Lung (tissue), 12 donors: ENCODE data around the gene CDH13. TPM values are rescaled to one million over a fixed set of nuclear protein-coding genes. Genes with fewer than 3 reads are reported as not detected.

Experiments
- ATAC-seq: fragments of 200-7000 bp; cut with Tn5 transposase; one replicate; pipeline ENCODE4 v1.9.1; 2020; ENCODE audit warnings: moderate number of reproducible peaks; ENCODE audit not compliant: insufficient read depth, low FRiP score
- DNase-seq, 3 donors: peaks; one replicate each; pipeline ENCODE4 v3.0.0-alpha.2; 2013 to 2017
- H3K27ac ChIP-seq, 2 donors: one replicate each; pipeline ENCODE4 v1.5.1; 2013; ENCODE audit warnings: mild to moderate bottlenecking in 2 of 2, moderate library complexity in 2 of 2, control low read depth in 1 of 2, inconsistent platforms in 1 of 2, low read depth in 1 of 2, low read length in 1 of 2
- H3K27me3 ChIP-seq, 3 donors: one replicate each; pipeline ENCODE4 v1.5.1; 2013; ENCODE audit warnings: low read length in 2 of 3; ENCODE audit not compliant: control insufficient read depth in 3 of 3, insufficient read depth in 3 of 3
- H3K36me3 ChIP-seq, 4 donors: one replicate each; pipeline ENCODE4 v1.5.1; 2013; ENCODE audit warnings: low read length in 4 of 4, mild to moderate bottlenecking in 1 of 4, moderate library complexity in 1 of 4; ENCODE audit not compliant: control insufficient read depth in 4 of 4, insufficient read depth in 4 of 4
- H3K4me1 ChIP-seq, 5 donors: one replicate each; pipeline ENCODE4 v1.5.1; 2013; ENCODE audit warnings: low read length in 5 of 5, mild to moderate bottlenecking in 2 of 5, moderate library complexity in 1 of 5; ENCODE audit not compliant: control insufficient read depth in 5 of 5, insufficient read depth in 5 of 5
- H3K4me3 ChIP-seq: one replicate; pipeline ENCODE4 v1.5.1; 2013; ENCODE audit warnings: mild to moderate bottlenecking, control low read depth, moderate library complexity
- H3K9ac ChIP-seq, 2 donors: one replicate each; pipeline ENCODE4 v1.5.1; 2013; ENCODE audit warnings: low read length in 2 of 2, control low read depth in 1 of 2; ENCODE audit not compliant: insufficient read depth in 1 of 2
- H3K9me3 ChIP-seq, 4 donors: one replicate each; pipeline ENCODE4 v1.5.1; 2013; ENCODE audit warnings: low read length in 3 of 4, mild to moderate bottlenecking in 1 of 4, moderate library complexity in 1 of 4; ENCODE audit not compliant: control insufficient read depth in 4 of 4, insufficient read depth in 3 of 4
- WGBS, 2 donors: extraction: QIAGEN DNeasy Blood & Tissue Kit; methylation state at CpG; one replicate each; pipeline ENCODE4 v1.1.7; 2013; 5-methylcytosine and 5-hydroxymethylcytosine counted together
- polyA plus RNA-seq, 2 donors: library from polyadenylated mRNA; stranded (reverse); fragments of 200-250 nt; gene quantifications; one replicate each; pipeline ENCODE4 v1.2.1, GENCODE V29; 2013
- total RNA-seq, 2 donors: library from RNA; depleted of rRNA in 1 of 2; stranded (reverse); fragments of >200 nt in 1 of 2; gene quantifications; one replicate each; pipeline ENCODE4 v1.2.1, GENCODE V29; 2014 to 2021
- TF ChIP-seq, protein P1 (sequence below): IDR thresholded peaks from 2 replicates; pipeline ENCODE4 v1.5.1; 2012; ENCODE audit warnings: mild to moderate bottlenecking; ENCODE audit errors: control extremely low read depth, extremely low read depth
- donor health status: control.
- donor health status: control.
- donor health status: Bipolar disorder and iron deficiency.
- donor health status: healthy.
- donor health status: DM: yes; HTN: yes; CAD: no.

CDH13 gene
- total and polyA plus RNA-seq, 4 donors: 2.1 to 12.3 (median 7.3) TPM

DNA sequence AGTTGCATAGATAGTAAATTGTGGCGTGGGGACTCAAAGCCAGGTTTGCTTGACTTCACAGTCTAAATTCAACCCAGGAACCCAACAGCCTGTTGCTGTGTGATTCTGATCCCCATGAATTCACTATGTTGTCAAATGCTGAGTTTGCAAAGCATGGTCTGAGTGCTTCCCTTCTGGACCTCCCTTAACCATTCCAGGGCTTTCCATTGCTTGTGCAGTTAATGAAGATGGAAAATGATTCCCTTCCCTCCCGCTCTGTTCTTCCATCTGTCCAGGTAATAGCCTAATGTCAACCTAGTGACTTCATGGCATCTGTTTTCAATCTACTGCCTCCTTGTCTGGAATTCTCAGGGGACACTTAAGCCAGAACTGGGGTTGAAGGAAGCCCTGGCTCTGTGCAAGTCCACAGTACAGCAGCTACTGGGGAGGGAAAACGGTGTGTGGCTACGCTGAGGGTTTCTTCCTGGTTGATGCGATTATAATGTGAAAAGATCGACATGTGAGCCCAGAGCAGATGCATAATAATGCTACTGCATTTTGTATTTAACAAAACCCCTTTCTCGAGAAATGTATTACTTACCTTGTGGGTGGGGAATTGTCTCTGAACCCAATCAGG, 206.7 kb downstream of the CDH13 start:
- Histone ChIP-seq H3K4me3 (no peak overlapping the region), H3K4me1 (peaks cover 0 to 7% (median 0%) of the 10 kb centered on the region in 5 donors), H3K27me3 (peaks cover 0 to 9% (median 0%) of the 10 kb centered on the region in 3 donors), H3K27ac (no peak overlapping the region), H3K36me3 (peaks cover 0 to 3% (median 0%) of the 10 kb centered on the region in 4 donors), H3K9ac (no peak overlapping the region), H3K9me3 (no peaks in the 10 kb centered on the region)
- 87 to 88% methylated on average over 7 of the region's 7 CpGs for WGBS, 2 donors
- ATAC-seq (no peak), DNase-seq (no peak)
- TF ChIP-seq, protein P1, sequence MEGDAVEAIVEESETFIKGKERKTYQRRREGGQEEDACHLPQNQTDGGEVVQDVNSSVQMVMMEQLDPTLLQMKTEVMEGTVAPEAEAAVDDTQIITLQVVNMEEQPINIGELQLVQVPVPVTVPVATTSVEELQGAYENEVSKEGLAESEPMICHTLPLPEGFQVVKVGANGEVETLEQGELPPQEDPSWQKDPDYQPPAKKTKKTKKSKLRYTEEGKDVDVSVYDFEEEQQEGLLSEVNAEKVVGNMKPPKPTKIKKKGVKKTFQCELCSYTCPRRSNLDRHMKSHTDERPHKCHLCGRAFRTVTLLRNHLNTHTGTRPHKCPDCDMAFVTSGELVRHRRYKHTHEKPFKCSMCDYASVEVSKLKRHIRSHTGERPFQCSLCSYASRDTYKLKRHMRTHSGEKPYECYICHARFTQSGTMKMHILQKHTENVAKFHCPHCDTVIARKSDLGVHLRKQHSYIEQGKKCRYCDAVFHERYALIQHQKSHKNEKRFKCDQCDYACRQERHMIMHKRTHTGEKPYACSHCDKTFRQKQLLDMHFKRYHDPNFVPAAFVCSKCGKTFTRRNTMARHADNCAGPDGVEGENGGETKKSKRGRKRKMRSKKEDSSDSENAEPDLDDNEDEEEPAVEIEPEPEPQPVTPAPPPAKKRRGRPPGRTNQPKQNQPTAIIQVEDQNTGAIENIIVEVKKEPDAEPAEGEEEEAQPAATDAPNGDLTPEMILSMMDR: no peak

DNA sequence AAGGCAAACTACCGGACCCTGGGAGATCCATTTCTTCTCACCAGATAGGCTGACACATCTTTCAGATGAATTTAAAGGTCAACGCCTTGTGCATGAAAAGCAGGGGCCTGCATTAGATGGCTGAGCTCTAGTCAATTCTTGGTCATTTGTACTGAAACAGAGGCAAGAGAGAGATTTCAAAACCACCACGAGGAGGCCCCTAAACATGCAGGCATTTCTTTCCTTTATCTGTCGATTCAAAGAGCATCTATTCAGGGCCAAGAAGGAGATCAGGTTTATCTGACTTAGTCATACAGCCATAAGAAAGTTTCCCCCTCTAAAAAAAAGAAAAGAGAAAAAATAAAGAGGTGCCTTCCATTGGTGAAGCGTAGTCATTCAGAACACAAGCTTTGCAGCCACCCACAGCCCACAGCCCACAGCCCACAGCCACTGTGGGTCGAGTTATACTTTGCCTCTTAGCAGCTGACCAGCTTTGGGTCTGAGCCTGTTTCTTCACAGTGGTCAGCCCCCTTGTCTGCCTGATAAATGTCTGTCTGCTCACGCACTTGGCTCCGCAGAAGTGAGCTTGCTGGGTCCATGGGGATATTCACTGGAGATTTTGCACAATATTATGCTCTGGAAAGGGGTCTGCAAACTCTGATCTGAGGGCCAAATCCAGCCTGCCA, 207.5 kb downstream of the CDH13 start:
- TF ChIP-seq, protein P1: no peak
- 80 to 84% methylated on average over 8 of the region's 8 CpGs for WGBS, 2 donors
- H3K9me3 ChIP-seq: no peaks in the 10 kb centered on the region

DNA sequence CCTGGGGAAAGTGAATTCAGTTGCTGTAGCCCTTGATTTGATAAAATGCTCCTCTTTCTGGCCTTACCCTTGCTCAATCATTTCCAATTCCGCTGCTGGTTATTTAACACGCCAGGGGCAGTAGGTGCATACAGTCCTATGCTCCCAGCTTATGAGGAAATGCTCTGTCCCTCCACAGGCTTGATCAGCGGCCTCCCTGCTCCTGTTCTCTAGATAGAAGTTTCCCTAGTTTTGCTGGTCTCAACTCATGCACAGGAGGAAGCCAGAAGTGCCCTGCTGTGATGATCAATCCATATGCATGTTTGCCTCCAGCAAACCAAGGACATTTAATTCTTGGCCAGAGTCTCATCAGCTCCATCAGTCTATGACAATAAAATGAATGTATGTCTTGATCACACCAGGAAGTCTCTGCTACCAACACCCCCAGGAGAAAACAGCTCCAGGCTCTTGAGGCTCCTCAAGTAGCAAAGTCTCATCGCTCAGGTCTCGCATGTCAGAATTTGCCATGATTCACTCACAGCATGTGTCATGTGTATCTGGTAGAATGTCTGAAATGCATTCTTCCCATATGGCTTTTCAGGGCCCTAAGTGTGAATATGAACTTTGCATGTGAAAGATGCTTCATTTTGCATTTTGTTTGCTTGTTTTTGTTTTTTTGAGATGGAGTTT, 208.9 kb downstream of the CDH13 start:
- WGBS, 2 donors: 89 to 94% methylated on average over 5 of the region's 5 CpGs
- ATAC-seq (no peak), DNase-seq (no peak)
- Histone ChIP-seq H3K27ac (no peak overlapping the region), H3K4me3 (no peak overlapping the region), H3K27me3 (peaks cover 0 to 9% (median 0%) of the 10 kb centered on the region in 3 donors), H3K36me3 (no peaks in the 10 kb centered on the region), H3K9me3 (no peaks in the 10 kb centered on the region), H3K4me1 (peaks cover 0 to 7% (median 0%) of the 10 kb centered on the region in 5 donors), H3K9ac (no peak overlapping the region)
- TF ChIP-seq, protein P1: no peak

More for the DNA sequence above, 207.5 kb downstream of the CDH13 start:
- ATAC-seq: no peak
- peaks cover 0 to 7% (median 0%) of the 10 kb centered on the region in 5 donors for H3K4me1 ChIP-seq
- DNase-seq: no peak
- no peak overlapping the region for H3K9ac ChIP-seq
- H3K36me3 ChIP-seq: peaks cover 0 to 3% (median 0%) of the 10 kb centered on the region in 4 donors
- no peak overlapping the region for H3K4me3 ChIP-seq
- H3K27ac ChIP-seq: no peak overlapping the region
- H3K27me3 ChIP-seq: peaks cover 0 to 9% (median 0%) of the 10 kb centered on the region in 3 donors
